WTC11 (cell line): ENCODE data around the gene INPP5A. TPM values are rescaled to one million over a fixed set of nuclear protein-coding genes. Genes with fewer than 3 reads are reported as not detected.

ENCODE experiments used
- ATAC-seq: fragments of 200-7000 bp; cut with Tn5 transposase; 2 replicates; pipeline ENCODE4 v1.10.0; 2021; ENCODE audit warnings: mild to moderate bottlenecking, moderate library complexity
- CTCF ChIA-PET: fragments of 300-600 bp; sonication (Branson Sonifier 250); formaldehyde crosslinking; loops from one replicate; lab custom pipeline; 2021; ENCODE audit warnings: antibody characterized with exemption; lab: Charles Lee
- POLR2A ChIA-PET: fragments of 350-600 bp; sonication (Branson Sonifier 250); formaldehyde crosslinking; loops from one replicate; lab custom pipeline; 2021; ENCODE audit warnings: antibody characterized with exemption; lab: Charles Lee
- DNase-seq: peaks from one replicate; pipeline ENCODE4 v3.0.0; 2021; ENCODE audit warnings: low spot score
- H3K27ac Mint-ChIP-seq: 2 replicates; pipeline ENCODE4 v1.8.0; 2021; ENCODE audit warnings: mixed read lengths
- H3K27me3 Mint-ChIP-seq: 2 replicates; pipeline ENCODE4 v1.8.0; 2021; ENCODE audit warnings: low read depth, mild to moderate bottlenecking, moderate library complexity, mixed read lengths
- H3K36me3 Mint-ChIP-seq: 2 replicates; pipeline ENCODE4 v1.8.0; 2021; ENCODE audit warnings: mixed read lengths
- H3K4me1 Mint-ChIP-seq: 2 replicates; pipeline ENCODE4 v1.8.0; 2022; ENCODE audit warnings: mixed read lengths
- H3K4me3 Mint-ChIP-seq: 2 replicates; pipeline ENCODE4 v1.8.0; 2021; ENCODE audit warnings: mild to moderate bottlenecking, moderate library complexity, mixed read lengths
- H3K9me3 Mint-ChIP-seq: 2 replicates; pipeline ENCODE4 v1.8.0; 2021; ENCODE audit warnings: mixed read lengths
- CBFB ChIP-seq: sonication (generic); formaldehyde crosslinking; IDR thresholded peaks from 2 replicates; pipeline ENCODE4 v1.8.1; 2022; ENCODE audit warnings: mild to moderate bottlenecking, low read depth, missing genetic modification reagents
- IRF2 ChIP-seq: sonication (generic); formaldehyde crosslinking; IDR thresholded peaks from 2 replicates; pipeline ENCODE4 v1.8.0; 2022; ENCODE audit warnings: low read depth, missing genetic modification reagents, borderline replicate concordance
- OVOL2 ChIP-seq: fragments of 250-450 bp; sonication (Bioruptor Pico); IDR thresholded peaks from 2 replicates; pipeline ENCODE4 v1.9.0; 2021; ENCODE audit warnings: mild to moderate bottlenecking, borderline replicate concordance
- PRRX2 ChIP-seq: fragments of 250-450 bp; sonication (Bioruptor Pico); IDR thresholded peaks from 2 replicates; pipeline ENCODE4 v1.8.0; 2021; ENCODE audit warnings: mild to moderate bottlenecking
- RELA ChIP-seq: sonication (generic); formaldehyde crosslinking; IDR thresholded peaks from 2 replicates; pipeline ENCODE4 v1.8.1; 2022; ENCODE audit warnings: missing genetic modification reagents, mild to moderate bottlenecking, borderline replicate concordance
- ZNF396 ChIP-seq: fragments of 250-450 bp; sonication (Bioruptor Pico); IDR thresholded peaks from 2 replicates; pipeline ENCODE4 v1.8.0; 2021; ENCODE audit warnings: mild to moderate bottlenecking, moderate library complexity, borderline replicate concordance
- total RNA-seq: library from RNA; stranded (reverse); gene quantifications from 3 replicates; pipeline ENCODE4 v1.2.3, GENCODE V29; 2021
- TF ChIP-seq, protein P1 (sequence below): sonication (generic); formaldehyde crosslinking; IDR thresholded peaks from 2 replicates; pipeline ENCODE4 v1.8.0; 2023; ENCODE audit warnings: missing genetic modification reagents, mild to moderate bottlenecking, borderline replicate concordance
- TF ChIP-seq, protein P2 (sequence below): sonication (generic); formaldehyde crosslinking; conservative IDR thresholded peaks from 2 replicates; pipeline ENCODE4 v1.8.1; 2022; ENCODE audit warnings: mild to moderate bottlenecking, missing genetic modification reagents
- TF ChIP-seq, protein P3 (sequence below): fragments of 250-450 bp; sonication (Bioruptor Pico); IDR thresholded peaks from 2 replicates; pipeline ENCODE4 v1.9.0; 2021; ENCODE audit warnings: mild to moderate bottlenecking, borderline replicate concordance
- TF ChIP-seq, protein P4 (sequence below): fragments of 250-450 bp; sonication (Bioruptor Pico); IDR thresholded peaks from 2 replicates; pipeline ENCODE4 v1.9.0; 2021; ENCODE audit warnings: mild to moderate bottlenecking
- TF ChIP-seq, protein P5 (sequence below): sonication (generic); formaldehyde crosslinking; IDR thresholded peaks from 2 replicates; pipeline ENCODE4 v1.8.0; 2022; ENCODE audit warnings: missing genetic modification reagents

INPP5A gene
- total RNA-seq, 1 experiment from 2014 or later = 22.1 TPM

DNA sequence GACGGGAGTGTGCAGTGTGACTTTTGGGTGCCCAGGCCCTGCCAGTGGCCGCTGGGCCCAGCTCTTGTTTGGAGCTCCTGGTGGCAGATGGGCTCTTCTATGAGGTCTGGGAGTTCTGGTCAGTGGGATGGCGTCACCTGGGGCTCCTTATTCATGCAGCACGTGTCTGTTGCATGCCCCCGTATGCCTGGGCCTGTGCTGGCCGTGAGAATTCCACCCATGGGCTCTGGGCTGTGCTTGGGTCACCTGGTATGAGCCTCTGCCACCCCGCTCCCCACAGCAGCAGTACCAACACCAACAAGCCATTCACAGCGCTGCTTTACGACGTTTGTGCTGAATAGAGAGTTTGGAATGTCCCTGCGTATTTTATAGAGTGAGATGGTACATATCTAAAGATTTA is 27.1 kb downstream of the INPP5A start (continued):
- TF ChIP-seq, protein P1, sequence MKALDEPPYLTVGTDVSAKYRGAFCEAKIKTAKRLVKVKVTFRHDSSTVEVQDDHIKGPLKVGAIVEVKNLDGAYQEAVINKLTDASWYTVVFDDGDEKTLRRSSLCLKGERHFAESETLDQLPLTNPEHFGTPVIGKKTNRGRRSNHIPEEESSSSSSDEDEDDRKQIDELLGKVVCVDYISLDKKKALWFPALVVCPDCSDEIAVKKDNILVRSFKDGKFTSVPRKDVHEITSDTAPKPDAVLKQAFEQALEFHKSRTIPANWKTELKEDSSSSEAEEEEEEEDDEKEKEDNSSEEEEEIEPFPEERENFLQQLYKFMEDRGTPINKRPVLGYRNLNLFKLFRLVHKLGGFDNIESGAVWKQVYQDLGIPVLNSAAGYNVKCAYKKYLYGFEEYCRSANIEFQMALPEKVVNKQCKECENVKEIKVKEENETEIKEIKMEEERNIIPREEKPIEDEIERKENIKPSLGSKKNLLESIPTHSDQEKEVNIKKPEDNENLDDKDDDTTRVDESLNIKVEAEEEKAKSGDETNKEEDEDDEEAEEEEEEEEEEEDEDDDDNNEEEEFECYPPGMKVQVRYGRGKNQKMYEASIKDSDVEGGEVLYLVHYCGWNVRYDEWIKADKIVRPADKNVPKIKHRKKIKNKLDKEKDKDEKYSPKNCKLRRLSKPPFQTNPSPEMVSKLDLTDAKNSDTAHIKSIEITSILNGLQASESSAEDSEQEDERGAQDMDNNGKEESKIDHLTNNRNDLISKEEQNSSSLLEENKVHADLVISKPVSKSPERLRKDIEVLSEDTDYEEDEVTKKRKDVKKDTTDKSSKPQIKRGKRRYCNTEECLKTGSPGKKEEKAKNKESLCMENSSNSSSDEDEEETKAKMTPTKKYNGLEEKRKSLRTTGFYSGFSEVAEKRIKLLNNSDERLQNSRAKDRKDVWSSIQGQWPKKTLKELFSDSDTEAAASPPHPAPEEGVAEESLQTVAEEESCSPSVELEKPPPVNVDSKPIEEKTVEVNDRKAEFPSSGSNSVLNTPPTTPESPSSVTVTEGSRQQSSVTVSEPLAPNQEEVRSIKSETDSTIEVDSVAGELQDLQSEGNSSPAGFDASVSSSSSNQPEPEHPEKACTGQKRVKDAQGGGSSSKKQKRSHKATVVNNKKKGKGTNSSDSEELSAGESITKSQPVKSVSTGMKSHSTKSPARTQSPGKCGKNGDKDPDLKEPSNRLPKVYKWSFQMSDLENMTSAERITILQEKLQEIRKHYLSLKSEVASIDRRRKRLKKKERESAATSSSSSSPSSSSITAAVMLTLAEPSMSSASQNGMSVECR (CRISPR knock-in tag) = no peak

DNA sequence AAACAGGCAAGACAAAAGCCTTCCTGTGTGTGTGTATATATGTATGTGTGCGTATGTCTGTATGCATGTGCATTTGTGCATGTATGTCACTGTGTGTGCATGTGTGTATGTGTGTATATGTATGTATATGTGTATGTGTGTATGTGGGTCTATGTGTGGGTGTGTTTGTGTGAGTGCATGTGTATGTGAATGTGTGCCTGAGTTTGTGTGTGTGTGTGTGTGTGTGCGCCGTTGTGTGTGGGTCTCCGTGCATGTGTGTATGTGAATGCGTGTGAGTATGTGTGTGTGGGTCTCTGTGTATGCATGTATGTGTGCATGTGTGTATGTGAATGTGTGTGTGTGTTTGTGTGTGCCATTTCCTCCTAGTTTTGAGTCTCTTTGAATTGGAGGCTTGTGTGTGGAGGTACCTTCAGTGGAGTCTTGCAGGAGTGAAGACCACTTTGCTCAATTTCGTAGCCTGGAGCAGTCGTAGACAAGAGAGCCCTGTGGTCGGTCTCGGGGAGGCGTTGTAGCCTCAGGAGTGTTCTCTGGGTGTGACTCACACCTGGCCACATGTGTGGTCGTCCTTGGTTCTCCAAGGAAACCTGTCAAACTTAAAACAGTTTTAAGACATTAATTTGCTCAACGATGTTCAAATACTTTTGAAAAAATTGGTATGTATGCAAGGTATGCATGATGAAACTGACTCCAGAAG is 28.1 kb downstream of the INPP5A start:
- Mint-ChIP-seq H3K9me3 (peaks cover 6% of the 10 kb centered on the region; the same call in 1 of the 2 replicates), H3K27ac (0 out of 2 replicates have a peak overlapping the region, but pooled peaks have one; percentile 0), H3K27me3 (no peaks in the 10 kb centered on the region), H3K4me1 (peaks cover 9% of the 10 kb centered on the region), H3K36me3 (peaks cover 2% of the 10 kb centered on the region; the same call in 1 of the 2 replicates), H3K4me3 (no peak overlapping the region)
- TF ChIP-seq RELA (CRISPR knock-in tag) (no peak), CBFB (CRISPR knock-in tag) (no peak), OVOL2 (CRISPR knock-in tag) (no peak)
- ChIA-PET POLR2A (no interaction called here), CTCF (interaction anchor here (0.8 kb wide), 1 partner anchor 44 kb away, joined by 3 read pairs; no protein-coding TSS in a partner anchor)
- DNase-seq = peak; percentile 2
- no peak for ATAC-seq

DNA sequence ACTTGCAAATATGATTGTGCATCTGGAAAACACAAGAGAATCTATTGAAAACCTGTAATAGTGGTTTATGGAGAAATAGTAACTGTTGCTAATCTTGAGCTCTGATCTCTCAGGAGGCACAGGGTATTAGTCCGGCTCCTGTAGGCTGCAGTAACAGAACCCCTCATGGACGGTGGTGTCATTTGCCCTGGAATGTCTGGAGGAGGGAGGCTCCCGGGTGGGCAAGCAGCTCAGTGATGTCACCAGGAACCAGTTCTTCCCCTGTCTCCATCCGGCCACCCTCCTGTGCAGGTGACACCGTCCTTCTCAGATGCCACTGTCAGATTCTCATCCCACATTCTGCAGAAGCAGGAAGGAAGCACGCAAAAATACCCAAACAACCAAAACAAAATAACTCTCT is 29.3 kb downstream of the INPP5A start:
- H3K36me3 Mint-ChIP-seq = no peaks in the 10 kb centered on the region
- H3K27me3 Mint-ChIP-seq = no peaks in the 10 kb centered on the region

More for the DNA sequence above, 29.3 kb downstream of the INPP5A start:
- H3K4me1 Mint-ChIP-seq = peaks cover 11% of the 10 kb centered on the region
- peak; percentile 11 for DNase-seq
- H3K9me3 Mint-ChIP-seq = no peaks in the 10 kb centered on the region
- H3K27ac Mint-ChIP-seq = no peak overlapping the region
- no peak for TF ChIP-seq ZNF396
- TF ChIP-seq, protein P2, sequence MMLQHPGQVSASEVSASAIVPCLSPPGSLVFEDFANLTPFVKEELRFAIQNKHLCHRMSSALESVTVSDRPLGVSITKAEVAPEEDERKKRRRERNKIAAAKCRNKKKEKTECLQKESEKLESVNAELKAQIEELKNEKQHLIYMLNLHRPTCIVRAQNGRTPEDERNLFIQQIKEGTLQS (CRISPR knock-in tag) = no peak
- TF ChIP-seq PRRX2 = no peak
- TF ChIP-seq, protein P3, sequence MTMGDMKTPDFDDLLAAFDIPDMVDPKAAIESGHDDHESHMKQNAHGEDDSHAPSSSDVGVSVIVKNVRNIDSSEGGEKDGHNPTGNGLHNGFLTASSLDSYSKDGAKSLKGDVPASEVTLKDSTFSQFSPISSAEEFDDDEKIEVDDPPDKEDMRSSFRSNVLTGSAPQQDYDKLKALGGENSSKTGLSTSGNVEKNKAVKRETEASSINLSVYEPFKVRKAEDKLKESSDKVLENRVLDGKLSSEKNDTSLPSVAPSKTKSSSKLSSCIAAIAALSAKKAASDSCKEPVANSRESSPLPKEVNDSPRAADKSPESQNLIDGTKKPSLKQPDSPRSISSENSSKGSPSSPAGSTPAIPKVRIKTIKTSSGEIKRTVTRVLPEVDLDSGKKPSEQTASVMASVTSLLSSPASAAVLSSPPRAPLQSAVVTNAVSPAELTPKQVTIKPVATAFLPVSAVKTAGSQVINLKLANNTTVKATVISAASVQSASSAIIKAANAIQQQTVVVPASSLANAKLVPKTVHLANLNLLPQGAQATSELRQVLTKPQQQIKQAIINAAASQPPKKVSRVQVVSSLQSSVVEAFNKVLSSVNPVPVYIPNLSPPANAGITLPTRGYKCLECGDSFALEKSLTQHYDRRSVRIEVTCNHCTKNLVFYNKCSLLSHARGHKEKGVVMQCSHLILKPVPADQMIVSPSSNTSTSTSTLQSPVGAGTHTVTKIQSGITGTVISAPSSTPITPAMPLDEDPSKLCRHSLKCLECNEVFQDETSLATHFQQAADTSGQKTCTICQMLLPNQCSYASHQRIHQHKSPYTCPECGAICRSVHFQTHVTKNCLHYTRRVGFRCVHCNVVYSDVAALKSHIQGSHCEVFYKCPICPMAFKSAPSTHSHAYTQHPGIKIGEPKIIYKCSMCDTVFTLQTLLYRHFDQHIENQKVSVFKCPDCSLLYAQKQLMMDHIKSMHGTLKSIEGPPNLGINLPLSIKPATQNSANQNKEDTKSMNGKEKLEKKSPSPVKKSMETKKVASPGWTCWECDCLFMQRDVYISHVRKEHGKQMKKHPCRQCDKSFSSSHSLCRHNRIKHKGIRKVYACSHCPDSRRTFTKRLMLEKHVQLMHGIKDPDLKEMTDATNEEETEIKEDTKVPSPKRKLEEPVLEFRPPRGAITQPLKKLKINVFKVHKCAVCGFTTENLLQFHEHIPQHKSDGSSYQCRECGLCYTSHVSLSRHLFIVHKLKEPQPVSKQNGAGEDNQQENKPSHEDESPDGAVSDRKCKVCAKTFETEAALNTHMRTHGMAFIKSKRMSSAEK = no peak
- no peak for TF ChIP-seq IRF2 (CRISPR knock-in tag)
- TF ChIP-seq, protein P4, sequence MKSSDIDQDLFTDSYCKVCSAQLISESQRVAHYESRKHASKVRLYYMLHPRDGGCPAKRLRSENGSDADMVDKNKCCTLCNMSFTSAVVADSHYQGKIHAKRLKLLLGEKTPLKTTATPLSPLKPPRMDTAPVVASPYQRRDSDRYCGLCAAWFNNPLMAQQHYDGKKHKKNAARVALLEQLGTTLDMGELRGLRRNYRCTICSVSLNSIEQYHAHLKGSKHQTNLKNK (CRISPR knock-in tag) = no peak
- TF ChIP-seq, protein P5, sequence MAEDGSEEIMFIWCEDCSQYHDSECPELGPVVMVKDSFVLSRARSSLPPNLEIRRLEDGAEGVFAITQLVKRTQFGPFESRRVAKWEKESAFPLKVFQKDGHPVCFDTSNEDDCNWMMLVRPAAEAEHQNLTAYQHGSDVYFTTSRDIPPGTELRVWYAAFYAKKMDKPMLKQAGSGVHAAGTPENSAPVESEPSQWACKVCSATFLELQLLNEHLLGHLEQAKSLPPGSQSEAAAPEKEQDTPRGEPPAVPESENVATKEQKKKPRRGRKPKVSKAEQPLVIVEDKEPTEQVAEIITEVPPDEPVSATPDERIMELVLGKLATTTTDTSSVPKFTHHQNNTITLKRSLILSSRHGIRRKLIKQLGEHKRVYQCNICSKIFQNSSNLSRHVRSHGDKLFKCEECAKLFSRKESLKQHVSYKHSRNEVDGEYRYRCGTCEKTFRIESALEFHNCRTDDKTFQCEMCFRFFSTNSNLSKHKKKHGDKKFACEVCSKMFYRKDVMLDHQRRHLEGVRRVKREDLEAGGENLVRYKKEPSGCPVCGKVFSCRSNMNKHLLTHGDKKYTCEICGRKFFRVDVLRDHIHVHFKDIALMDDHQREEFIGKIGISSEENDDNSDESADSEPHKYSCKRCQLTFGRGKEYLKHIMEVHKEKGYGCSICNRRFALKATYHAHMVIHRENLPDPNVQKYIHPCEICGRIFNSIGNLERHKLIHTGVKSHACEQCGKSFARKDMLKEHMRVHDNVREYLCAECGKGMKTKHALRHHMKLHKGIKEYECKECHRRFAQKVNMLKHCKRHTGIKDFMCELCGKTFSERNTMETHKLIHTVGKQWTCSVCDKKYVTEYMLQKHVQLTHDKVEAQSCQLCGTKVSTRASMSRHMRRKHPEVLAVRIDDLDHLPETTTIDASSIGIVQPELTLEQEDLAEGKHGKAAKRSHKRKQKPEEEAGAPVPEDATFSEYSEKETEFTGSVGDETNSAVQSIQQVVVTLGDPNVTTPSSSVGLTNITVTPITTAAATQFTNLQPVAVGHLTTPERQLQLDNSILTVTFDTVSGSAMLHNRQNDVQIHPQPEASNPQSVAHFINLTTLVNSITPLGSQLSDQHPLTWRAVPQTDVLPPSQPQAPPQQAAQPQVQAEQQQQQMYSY (CRISPR knock-in tag) = no peak
- TF ChIP-seq, all 79 proteins: peak for 0
- POLR2A ChIA-PET = no interaction called here
- CTCF ChIA-PET = interaction anchor here (1.1 to 2.3 kb wide), 2 partner anchors 25 to 103 kb away, joined by 3 to 6 read pairs; no protein-coding TSS in a partner anchor
- ATAC-seq = no peak
- H3K4me3 Mint-ChIP-seq = no peak overlapping the region
